ENCODE measurements around the gene ALLC.

DNA sequence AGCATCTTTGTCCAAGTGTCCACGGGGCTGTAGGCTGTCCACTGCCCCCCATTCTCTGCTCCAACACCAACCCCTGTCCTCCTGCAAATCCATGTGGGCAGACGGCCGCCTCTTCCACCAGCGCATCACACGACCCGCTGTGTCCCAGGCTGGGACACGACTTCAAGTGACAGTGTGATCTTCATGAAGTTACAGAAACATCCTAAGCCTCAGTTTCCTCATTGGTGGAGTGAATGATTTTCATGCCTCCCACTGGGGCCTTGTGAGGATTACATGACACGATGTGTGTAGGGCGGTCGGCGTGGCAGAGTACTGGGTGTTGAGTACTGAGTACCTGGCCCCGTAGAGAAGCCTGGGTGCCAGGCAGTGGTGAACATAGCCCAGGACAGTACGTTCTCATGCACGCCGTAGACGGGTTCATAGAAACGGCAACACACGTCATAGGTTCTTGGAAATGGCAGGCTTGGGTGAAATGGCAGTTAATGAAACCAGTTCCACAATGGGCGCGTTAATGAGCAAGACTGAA, 9.3 kb upstream of the ALLC start:
- no peak for TF ChIP-seq POLR2A (IDR thresholded peaks at IDR 0.05)
- TF ChIP-seq, protein P1, sequence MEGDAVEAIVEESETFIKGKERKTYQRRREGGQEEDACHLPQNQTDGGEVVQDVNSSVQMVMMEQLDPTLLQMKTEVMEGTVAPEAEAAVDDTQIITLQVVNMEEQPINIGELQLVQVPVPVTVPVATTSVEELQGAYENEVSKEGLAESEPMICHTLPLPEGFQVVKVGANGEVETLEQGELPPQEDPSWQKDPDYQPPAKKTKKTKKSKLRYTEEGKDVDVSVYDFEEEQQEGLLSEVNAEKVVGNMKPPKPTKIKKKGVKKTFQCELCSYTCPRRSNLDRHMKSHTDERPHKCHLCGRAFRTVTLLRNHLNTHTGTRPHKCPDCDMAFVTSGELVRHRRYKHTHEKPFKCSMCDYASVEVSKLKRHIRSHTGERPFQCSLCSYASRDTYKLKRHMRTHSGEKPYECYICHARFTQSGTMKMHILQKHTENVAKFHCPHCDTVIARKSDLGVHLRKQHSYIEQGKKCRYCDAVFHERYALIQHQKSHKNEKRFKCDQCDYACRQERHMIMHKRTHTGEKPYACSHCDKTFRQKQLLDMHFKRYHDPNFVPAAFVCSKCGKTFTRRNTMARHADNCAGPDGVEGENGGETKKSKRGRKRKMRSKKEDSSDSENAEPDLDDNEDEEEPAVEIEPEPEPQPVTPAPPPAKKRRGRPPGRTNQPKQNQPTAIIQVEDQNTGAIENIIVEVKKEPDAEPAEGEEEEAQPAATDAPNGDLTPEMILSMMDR (IDR thresholded peaks at IDR 0.05), result no peak

All from transverse colon (tissue), 3 donors.